Measurements from ENCODE around the gene PID1.

- no peak for TF ChIP-seq POLR2A (IDR thresholded peaks at IDR 0.05)
- TF ChIP-seq CTCF (IDR thresholded peaks at IDR 0.05 in 8 of 11, conservative IDR thresholded peaks at IDR 0.05 in 3 of 11): no peak
- TF ChIP-seq POLR2AphosphoS5 (IDR thresholded peaks at IDR 0.05): no peak
Measured at GRCh38 chr2:229130522-229130921, 140.6 kb downstream of the PID1 start.
